ENCODE measurements around the gene SEMA3E. TPM values are rescaled to one million over a fixed set of nuclear protein-coding genes. Genes with fewer than 3 reads are reported as not detected.

The SEMA3E gene
- total and polyA plus RNA-seq, 10 of the 15 experiments (the other 5 are each of a cell fraction or from before 2014, with no cell fraction given), result 0.08 to 2.0 (median 0.82) TPM

DNA sequence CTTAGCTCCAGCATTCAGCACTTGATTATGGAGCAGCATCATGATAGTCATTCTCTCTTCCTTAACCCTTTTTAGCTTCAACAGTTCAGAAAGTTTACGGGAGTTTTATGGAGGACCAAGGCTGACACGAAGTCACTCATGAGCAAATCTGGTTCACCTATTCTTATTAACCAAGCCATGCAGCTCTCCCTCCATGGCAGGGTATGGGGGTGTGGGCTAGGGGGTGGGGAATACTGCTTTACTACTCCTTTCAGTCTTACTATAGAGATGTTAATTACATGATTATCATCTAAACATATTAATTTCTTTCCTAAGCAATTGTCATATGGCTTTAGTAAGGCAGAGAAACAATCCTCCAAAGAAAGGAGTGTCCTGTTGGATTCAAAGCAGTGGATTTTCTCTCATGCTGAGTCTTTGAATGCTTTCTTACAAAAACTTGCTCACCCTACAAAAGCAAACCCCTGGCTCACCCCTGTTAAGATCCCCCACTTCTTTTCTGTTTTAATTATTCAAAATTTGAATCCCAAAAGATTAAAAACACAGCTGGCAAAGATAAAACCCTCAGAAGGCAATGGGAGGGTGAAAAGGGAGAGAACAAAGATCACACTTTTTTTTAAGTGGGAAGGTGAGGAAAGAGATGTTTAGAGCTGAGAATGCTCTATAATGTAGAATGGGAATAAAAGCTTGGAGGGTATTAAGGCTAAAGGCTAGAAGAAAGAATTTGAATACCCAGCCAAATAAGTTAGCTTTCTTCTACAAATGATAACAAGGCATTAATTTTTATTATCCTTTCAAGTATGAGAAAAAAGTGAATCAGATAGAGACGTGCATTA lies 46.4 kb upstream of the SEMA3E start:
- RAD21 ChIA-PET (ENCODE audit: unreplicated experiment), result no interaction called here
- no peaks in the 10 kb centered on the region for H3K27me3 ChIP-seq (replicated peaks in 1 of 2; ENCODE audit: control insufficient read depth in 2 of 2, insufficient read depth in 2 of 2, low read length in 1 of 2)
- no peak overlapping the region for H3K4me3 ChIP-seq
- H3K27ac ChIP-seq (ENCODE audit: control insufficient read depth, insufficient read depth), result no peak overlapping the region
- SMC1A ChIA-PET (ENCODE audit: uncharacterized antibody, unreplicated experiment), result interaction anchor here (0.6 kb wide), 1 partner anchor 26 kb away, joined by 3 read pairs; no protein-coding TSS in a partner anchor
- no peaks in the 10 kb centered on the region for H4K20me1 ChIP-seq (ENCODE audit: control insufficient read depth, insufficient read depth)
- H2AFZ ChIP-seq (ENCODE audit: control insufficient read depth, low read depth, low read length), result no peak overlapping the region
- no peak overlapping the region for H3K4me2 ChIP-seq (ENCODE audit: control insufficient read depth, insufficient read depth)
- H3K36me3 ChIP-seq (ENCODE audit: control insufficient read depth in 2 of 2, insufficient read depth in 2 of 2, low read length in 1 of 2), result no peaks in the 10 kb centered on the region
- BruUV-seq (replicated peaks), result no TSS peak
- no peak for FAIRE-seq
- in situ Hi-C loops (cut with MboI), result no loop called here
- no peak for DNase-seq (ENCODE audit: low read depth, low spot score)
- no peak overlapping the region for H3K9ac ChIP-seq (ENCODE audit: control insufficient read depth, insufficient read depth, low read length)
- ATAC-seq, result no peak
- CTCF ChIA-PET, result no interaction called here
- no peaks in the 10 kb centered on the region for H3K4me1 ChIP-seq (ENCODE audit: control insufficient read depth, insufficient read depth, low read length)
- 0% methylated on average over 3 of the region's 3 CpGs for WGBS (ENCODE audit: insufficient coverage, insufficient replicate concordance, low lambda C conversion rate, missing lambda C conversion rate)
- POLR2A ChIA-PET, result no interaction called here
- no peaks in the 10 kb centered on the region for H3K79me2 ChIP-seq (ENCODE audit: control insufficient read depth, insufficient read depth, low read length)
- no peaks in the 10 kb centered on the region for H3K9me3 ChIP-seq (replicated peaks; ENCODE audit: control insufficient read depth, insufficient read depth, low read length)
- intact Hi-C loops (cut with micrococcal nuclease; ENCODE audit: unreplicated experiment), result no loop called here
- TF ChIP-seq BACH1 (IDR thresholded peaks at IDR 0.05; ENCODE audit: borderline replicate concordance), result no peak
- TF ChIP-seq ZSCAN29 (IDR thresholded peaks at IDR 0.05), result no peak
- no peak for TF ChIP-seq NFXL1 (IDR thresholded peaks at IDR 0.05; ENCODE audit: borderline replicate concordance)
- no peak for TF ChIP-seq HDAC2 (IDR thresholded peaks at IDR 0.05)
- no peak for TF ChIP-seq CEBPB (IDR thresholded peaks at IDR 0.05; ENCODE audit: borderline replicate concordance in 1 of 2, low read depth in 2 of 2, low read length in 2 of 2)
- TF ChIP-seq ESRRA (IDR thresholded peaks at IDR 0.05; ENCODE audit: low read length), result no peak
- TF ChIP-seq KAT2A (conservative IDR thresholded peaks at IDR 0.05; ENCODE audit: control insufficient read depth, low read depth, low read length), result no peak
- no peak for TF ChIP-seq EZH2 (IDR thresholded peaks at IDR 0.05; ENCODE audit: borderline replicate concordance, control insufficient read depth, low read depth, low read length)
- TF ChIP-seq TBL1XR1 (IDR thresholded peaks at IDR 0.05; ENCODE audit: low read depth, low read length), result no peak
- TF ChIP-seq ZNF622 (IDR thresholded peaks at IDR 0.05), result no peak
- no peak for TF ChIP-seq NFIC (IDR thresholded peaks at IDR 0.05; ENCODE audit: low read depth, low read length)
- TF ChIP-seq, protein P1, sequence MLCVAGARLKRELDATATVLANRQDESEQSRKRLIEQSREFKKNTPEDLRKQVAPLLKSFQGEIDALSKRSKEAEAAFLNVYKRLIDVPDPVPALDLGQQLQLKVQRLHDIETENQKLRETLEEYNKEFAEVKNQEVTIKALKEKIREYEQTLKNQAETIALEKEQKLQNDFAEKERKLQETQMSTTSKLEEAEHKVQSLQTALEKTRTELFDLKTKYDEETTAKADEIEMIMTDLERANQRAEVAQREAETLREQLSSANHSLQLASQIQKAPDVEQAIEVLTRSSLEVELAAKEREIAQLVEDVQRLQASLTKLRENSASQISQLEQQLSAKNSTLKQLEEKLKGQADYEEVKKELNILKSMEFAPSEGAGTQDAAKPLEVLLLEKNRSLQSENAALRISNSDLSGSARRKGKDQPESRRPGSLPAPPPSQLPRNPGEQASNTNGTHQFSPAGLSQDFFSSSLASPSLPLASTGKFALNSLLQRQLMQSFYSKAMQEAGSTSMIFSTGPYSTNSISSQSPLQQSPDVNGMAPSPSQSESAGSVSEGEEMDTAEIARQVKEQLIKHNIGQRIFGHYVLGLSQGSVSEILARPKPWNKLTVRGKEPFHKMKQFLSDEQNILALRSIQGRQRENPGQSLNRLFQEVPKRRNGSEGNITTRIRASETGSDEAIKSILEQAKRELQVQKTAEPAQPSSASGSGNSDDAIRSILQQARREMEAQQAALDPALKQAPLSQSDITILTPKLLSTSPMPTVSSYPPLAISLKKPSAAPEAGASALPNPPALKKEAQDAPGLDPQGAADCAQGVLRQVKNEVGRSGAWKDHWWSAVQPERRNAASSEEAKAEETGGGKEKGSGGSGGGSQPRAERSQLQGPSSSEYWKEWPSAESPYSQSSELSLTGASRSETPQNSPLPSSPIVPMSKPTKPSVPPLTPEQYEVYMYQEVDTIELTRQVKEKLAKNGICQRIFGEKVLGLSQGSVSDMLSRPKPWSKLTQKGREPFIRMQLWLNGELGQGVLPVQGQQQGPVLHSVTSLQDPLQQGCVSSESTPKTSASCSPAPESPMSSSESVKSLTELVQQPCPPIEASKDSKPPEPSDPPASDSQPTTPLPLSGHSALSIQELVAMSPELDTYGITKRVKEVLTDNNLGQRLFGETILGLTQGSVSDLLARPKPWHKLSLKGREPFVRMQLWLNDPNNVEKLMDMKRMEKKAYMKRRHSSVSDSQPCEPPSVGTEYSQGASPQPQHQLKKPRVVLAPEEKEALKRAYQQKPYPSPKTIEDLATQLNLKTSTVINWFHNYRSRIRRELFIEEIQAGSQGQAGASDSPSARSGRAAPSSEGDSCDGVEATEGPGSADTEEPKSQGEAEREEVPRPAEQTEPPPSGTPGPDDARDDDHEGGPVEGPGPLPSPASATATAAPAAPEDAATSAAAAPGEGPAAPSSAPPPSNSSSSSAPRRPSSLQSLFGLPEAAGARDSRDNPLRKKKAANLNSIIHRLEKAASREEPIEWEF (IDR thresholded peaks at IDR 0.05; ENCODE audit: insufficient replicate concordance, low read depth, low read length), result no peak
- TF ChIP-seq ZNF207 (IDR thresholded peaks at IDR 0.05; ENCODE audit: borderline replicate concordance), result no peak
- TF ChIP-seq, protein P2, sequence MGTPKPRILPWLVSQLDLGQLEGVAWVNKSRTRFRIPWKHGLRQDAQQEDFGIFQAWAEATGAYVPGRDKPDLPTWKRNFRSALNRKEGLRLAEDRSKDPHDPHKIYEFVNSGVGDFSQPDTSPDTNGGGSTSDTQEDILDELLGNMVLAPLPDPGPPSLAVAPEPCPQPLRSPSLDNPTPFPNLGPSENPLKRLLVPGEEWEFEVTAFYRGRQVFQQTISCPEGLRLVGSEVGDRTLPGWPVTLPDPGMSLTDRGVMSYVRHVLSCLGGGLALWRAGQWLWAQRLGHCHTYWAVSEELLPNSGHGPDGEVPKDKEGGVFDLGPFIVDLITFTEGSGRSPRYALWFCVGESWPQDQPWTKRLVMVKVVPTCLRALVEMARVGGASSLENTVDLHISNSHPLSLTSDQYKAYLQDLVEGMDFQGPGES (IDR thresholded peaks at IDR 0.05), result no peak
- TF ChIP-seq, protein P3, sequence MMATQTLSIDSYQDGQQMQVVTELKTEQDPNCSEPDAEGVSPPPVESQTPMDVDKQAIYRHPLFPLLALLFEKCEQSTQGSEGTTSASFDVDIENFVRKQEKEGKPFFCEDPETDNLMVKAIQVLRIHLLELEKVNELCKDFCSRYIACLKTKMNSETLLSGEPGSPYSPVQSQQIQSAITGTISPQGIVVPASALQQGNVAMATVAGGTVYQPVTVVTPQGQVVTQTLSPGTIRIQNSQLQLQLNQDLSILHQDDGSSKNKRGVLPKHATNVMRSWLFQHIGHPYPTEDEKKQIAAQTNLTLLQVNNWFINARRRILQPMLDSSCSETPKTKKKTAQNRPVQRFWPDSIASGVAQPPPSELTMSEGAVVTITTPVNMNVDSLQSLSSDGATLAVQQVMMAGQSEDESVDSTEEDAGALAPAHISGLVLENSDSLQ (IDR thresholded peaks at IDR 0.05), result no peak
- no peak for TF ChIP-seq IKZF2 (IDR thresholded peaks at IDR 0.05)
- TF ChIP-seq RAD51 (IDR thresholded peaks at IDR 0.05), result no peak

All from GM12878 (cell line).